HepG2 (cell line): ENCODE results near the gene VILL. TPM values are rescaled to one million over a fixed set of nuclear protein-coding genes. Genes with fewer than 3 reads are reported as not detected.

Experiments used
- ATAC-seq: fragments of 200-7000 bp; cut with Tn5 transposase; 3 replicates; pipeline ENCODE4 v1.9.1; 2020; ENCODE audit warnings: mild to moderate bottlenecking, moderate library complexity
- BruUV-seq: library from RNA; stranded (reverse); fragments of 400-500 nt; replicated peaks from 2 replicates; lab custom pipeline; 2021; lab: Mats Ljungman, UMichigan
- CTCF ChIA-PET: fragments of 300-600 bp; formaldehyde crosslinking; extraction: SDS; loops from one replicate; lab custom pipeline; 2021; ENCODE audit warnings: low total read pairs, inconsistent platforms, low intra/inter-chr PET ratio; lab: Yijun Ruan, JAX
- POLR2A ChIA-PET: fragments of 350-600 bp; sonication (Branson Sonifier 250); formaldehyde crosslinking; loops from one replicate; lab custom pipeline; 2020; ENCODE audit warnings: antibody characterized with exemption, inconsistent platforms; lab: Yijun Ruan, JAX
- DNase-seq: peaks from one replicate; pipeline ENCODE4 v3.0.0-alpha.2; 2015; ENCODE audit warnings: low spot score
- FAIRE-seq: peaks from 3 replicates; lab custom pipeline; 2011; peaks lifted over from hg19 to GRCh38; lab: Jason Lieb, UNC
- H2AFZ ChIP-seq: one replicate; pipeline ENCODE4 v1.6.1; 2011; ENCODE audit warnings: low read length, inconsistent platforms
- H3K27ac ChIP-seq: fragments of 300-600 bp; 3 replicates; pipeline ENCODE4 v1.8.0; 2011; ENCODE audit warnings: mixed run types, mild to moderate bottlenecking, mixed read lengths, low read length, inconsistent platforms; ENCODE audit not compliant: insufficient read depth; ENCODE audit errors: extremely low read length
- H3K27me3 ChIP-seq, 2 experiments: fragments of 200-600 bp in 1 of 2; 2 replicates in 1 of 2; 3 replicates in 1 of 2; pipeline versions ENCODE4 v1.6.0 to v1.8.0; 2011; ENCODE audit warnings: low read length in 2 of 2, mild to moderate bottlenecking in 2 of 2, moderate library complexity in 2 of 2, inconsistent platforms in 1 of 2; ENCODE audit not compliant: insufficient read depth in 2 of 2, control insufficient read depth in 1 of 2
- H3K36me3 ChIP-seq, 2 experiments: fragments of 200-600 bp in 1 of 2; replicated peaks in 1 of 2; 2 replicates in 1 of 2; 3 replicates in 1 of 2; pipeline versions ENCODE4 v1.5.1 to v1.8.0; 2011; ENCODE audit warnings: low read length in 2 of 2, inconsistent platforms in 1 of 2; ENCODE audit not compliant: insufficient read depth in 2 of 2, control insufficient read depth in 1 of 2
- H3K4me1 ChIP-seq: 2 replicates; pipeline ENCODE4 v1.5.1; 2012; ENCODE audit warnings: low read length, inconsistent platforms; ENCODE audit not compliant: insufficient read depth
- H3K4me2 ChIP-seq: 2 replicates; pipeline ENCODE4 v1.6.0; 2011; ENCODE audit warnings: low read depth, low read length, inconsistent platforms
- H3K4me3 ChIP-seq, 3 experiments: fragments of 200-600 bp in 1 of 3; sonication (generic), shearing (Covaris generic) in 1 of 3; replicated peaks in 1 of 3; 2 replicates each; pipeline ENCODE4 v1.5.1; 2011 to 2016; ENCODE audit warnings: low read length in 3 of 3, inconsistent platforms in 2 of 3, low read depth in 2 of 3, mild to moderate bottlenecking in 2 of 3, control low read depth in 1 of 3, mixed read lengths in 1 of 3; ENCODE audit not compliant: insufficient read depth in 1 of 3
- H3K79me2 ChIP-seq: one replicate; pipeline ENCODE4 v1.6.1; 2011; ENCODE audit warnings: low read length, inconsistent platforms; ENCODE audit not compliant: insufficient read depth
- H3K9ac ChIP-seq: 2 replicates; pipeline ENCODE4 v1.6.0; 2011; ENCODE audit warnings: mild to moderate bottlenecking, low read depth, low read length, inconsistent platforms; ENCODE audit not compliant: insufficient read depth
- H3K9me3 ChIP-seq: 2 replicates; pipeline ENCODE4 v1.5.1; 2012; ENCODE audit warnings: mild to moderate bottlenecking, low read length
- H4K20me1 ChIP-seq: 2 replicates; pipeline ENCODE4 v1.6.0; 2011; ENCODE audit warnings: inconsistent platforms, mild to moderate bottlenecking, low read length, moderate library complexity; ENCODE audit not compliant: insufficient read depth
- BCL6 ChIP-seq: IDR thresholded peaks from 2 replicates; pipeline ENCODE4 v1.6.1; 2016; ENCODE audit warnings: missing genetic modification reagents, missing compliant biosample characterization
- CEBPZ ChIP-seq: IDR thresholded peaks from 2 replicates; pipeline ENCODE4 v1.6.1; 2012; ENCODE audit warnings: low read length, improper control_type of control experiment
- MAX ChIP-seq: IDR thresholded peaks from 2 replicates; pipeline ENCODE4 v1.6.1; 2012; ENCODE audit warnings: inconsistent platforms
- POGZ ChIP-seq: sonication (generic); formaldehyde crosslinking; IDR thresholded peaks from 2 replicates; pipeline ENCODE4 v1.4.0; 2020; ENCODE audit warnings: mild to moderate bottlenecking, missing genetic modification reagents
- RFX5 ChIP-seq: IDR thresholded peaks from 2 replicates; pipeline ENCODE4 v1.6.1; 2011; ENCODE audit warnings: low read depth, low read length, improper control_type of control experiment
- TFE3 ChIP-seq: IDR thresholded peaks from 2 replicates; pipeline ENCODE4 v1.6.1; 2016
- TOE1 ChIP-seq: sonication (generic); formaldehyde crosslinking; IDR thresholded peaks from 2 replicates; pipeline ENCODE4 v1.4.0; 2020; ENCODE audit warnings: mild to moderate bottlenecking, missing genetic modification reagents
- ZBTB14 ChIP-seq: sonication (generic); formaldehyde crosslinking; IDR thresholded peaks from 2 replicates; pipeline ENCODE4 v1.4.0; 2020; ENCODE audit warnings: missing genetic modification reagents
- ZNF367 ChIP-seq: sonication (generic); formaldehyde crosslinking; IDR thresholded peaks from 2 replicates; pipeline ENCODE4 v1.4.0; 2020; ENCODE audit warnings: missing genetic modification reagents, borderline replicate concordance
- ZNF503 ChIP-seq: sonication (generic); formaldehyde crosslinking; IDR thresholded peaks from 2 replicates; pipeline ENCODE4 v1.4.0; 2020; ENCODE audit warnings: missing genetic modification reagents
- ZNF629 ChIP-seq: sonication (generic); formaldehyde crosslinking; conservative IDR thresholded peaks from 2 replicates; pipeline ENCODE4 v1.5.0; 2020; ENCODE audit warnings: missing genetic modification reagents
- ZNF75D ChIP-seq: sonication (generic); formaldehyde crosslinking; IDR thresholded peaks from 2 replicates; pipeline ENCODE4 v1.8.1; 2023; ENCODE audit warnings: missing genetic modification reagents, mild to moderate bottlenecking, borderline replicate concordance
- WGBS: methylation state at CpG from one replicate; pipeline ENCODE4 v1.1.6; 2017; ENCODE audit warnings: low lambda C conversion rate; 5-methylcytosine and 5-hydroxymethylcytosine counted together
- in situ Hi-C: cut with HindIII; loops from 2 replicates; pipeline ENCODE4 v1.10.0; 2017; ENCODE audit warnings: low pct_unique_long_range_greater_than_20kb; ENCODE audit not compliant: extremely low pct_ligation_motif_present
- intact Hi-C: fragments of 100-400 bp; cut with micrococcal nuclease; formaldehyde crosslinking; loops from one replicate; pipeline ENCODE4 v1.10.0; 2022; ENCODE audit not compliant: unreplicated experiment
- polyA plus RNA-seq, 8 experiments: library from polyadenylated mRNA; depleted of rRNA in 3 of 8; stranded (reverse) in 7 of 8; unstranded in 1 of 8; fragments of >200 nt; fragmentation: Illumina TruSeq in 4 of 8; extraction: Trizol in 4 of 8; gene quantifications; 2 replicates each; pipeline versions ENCODE4 v1.2.1 to v1.2.3, GENCODE V29; 2011 to 2016; ENCODE audit warnings: low read depth in 4 of 8, missing spikeins in 1 of 8, mixed read lengths in 1 of 8; ENCODE audit not compliant: insufficient read depth in 1 of 8
- total RNA-seq, 5 experiments: library from RNA; depleted of rRNA; stranded (reverse); fragments of >200 nt; fragmentation: Illumina TruSeq; extraction: Trizol; gene quantifications; 2 replicates each; pipeline ENCODE4 v1.2.3, GENCODE V29; 2016; ENCODE audit warnings: low read depth in 1 of 5

The VILL gene
- total and polyA plus RNA-seq, 2 of the 13 experiments (the other 11 are each of a cell fraction or from before 2014, with no cell fraction given) = 3.2 to 5.3 TPM

- no peaks in the 10 kb centered on the region for H3K9me3 ChIP-seq
- peaks cover 1 to 13% of the 10 kb centered on the region in 2 experiments; a peak in 4 of 5 replicates for H3K27me3 ChIP-seq
- ATAC-seq (no peak), DNase-seq (no peak), FAIRE-seq (no peak)
- intact Hi-C loops = no loop called here
- no peaks in the 10 kb centered on the region for H3K79me2 ChIP-seq
- peak overlapping the region; percentile 68 for H3K4me2 ChIP-seq
- no peaks in the 10 kb centered on the region for H4K20me1 ChIP-seq
- no peak overlapping the region for H3K27ac ChIP-seq
- H2AFZ ChIP-seq = no peak overlapping the region
- H3K4me1 ChIP-seq = peaks cover 88% of the 10 kb centered on the region
- no peak overlapping the region; a peak in 1 of 6 replicates for H3K4me3 ChIP-seq
- no TSS peak for BruUV-seq
- POLR2A ChIA-PET = no interaction called here
- no peak overlapping the region for H3K9ac ChIP-seq
- no peaks in the 10 kb centered on the region for H3K36me3 ChIP-seq
- WGBS = 51% methylated on average over 3 of the region's 7 CpGs
- CTCF ChIA-PET = no interaction called here
- in situ Hi-C loops = no loop called here
- no peak for TF ChIP-seq CEBPZ
- no peak for TF ChIP-seq ZNF629 (CRISPR knock-in tag)
- TF ChIP-seq TOE1 (CRISPR knock-in tag) = no peak
- no peak for TF ChIP-seq POGZ (CRISPR knock-in tag)
- no peak for TF ChIP-seq BCL6 (CRISPR knock-in tag)
- no peak for TF ChIP-seq ZNF503 (CRISPR knock-in tag)
- no peak for TF ChIP-seq MAX
- TF ChIP-seq ZNF75D (CRISPR knock-in tag) = no peak
- TF ChIP-seq ZBTB14 = no peak
- TF ChIP-seq RFX5 = no peak
- no peak for TF ChIP-seq ZNF367 (CRISPR knock-in tag)
- TF ChIP-seq TFE3 = no peak
Measured at GRCh38 chr3:37991823-37992222, 1.2 kb downstream of the VILL start.
